Measurements from ENCODE around the gene UGGT2. TPM values are rescaled to one million over a fixed set of nuclear protein-coding genes. Genes with fewer than 3 reads are reported as not detected.

UGGT2 gene
- total RNA-seq, 4 donors from 2014 or later: 17.5 to 29.9 (median 25.2) TPM

- Histone ChIP-seq H3K9me3 (no peaks in the 10 kb centered on the region), H3K36me3 (no peaks in the 10 kb centered on the region), H3K4me3 (no peak overlapping the region), H3K4me1 (no peaks in the 10 kb centered on the region), H3K27me3 (no peaks in the 10 kb centered on the region), H3K27ac (no peak overlapping the region)
- DNase-seq: no peak
- no peak for TF ChIP-seq CTCF (IDR thresholded peaks at IDR 0.05)
- TF ChIP-seq POLR2A (IDR thresholded peaks at IDR 0.05): no peak
Measured at GRCh38 chr13:95921485-95921884, 131.7 kb downstream of the UGGT2 start.

GRCh38 chr13:95920485-95920884, 132.7 kb downstream of the UGGT2 start:
- Histone ChIP-seq H3K4me3 (no peak overlapping the region), H3K36me3 (no peaks in the 10 kb centered on the region), H3K9me3 (no peaks in the 10 kb centered on the region), H3K27ac (no peak overlapping the region), H3K27me3 (no peaks in the 10 kb centered on the region), H3K4me1 (no peaks in the 10 kb centered on the region)
- no peak for DNase-seq
- TF ChIP-seq POLR2A (IDR thresholded peaks at IDR 0.05) (no peak), CTCF (IDR thresholded peaks at IDR 0.05) (no peak)

GRCh38 chr13:95918860-95919259, 134.3 kb downstream of the UGGT2 start:
- TF ChIP-seq CTCF (IDR thresholded peaks at IDR 0.05) (no peak), POLR2A (IDR thresholded peaks at IDR 0.05) (no peak)
- DNase-seq: no peak
- Histone ChIP-seq H3K9me3 (no peaks in the 10 kb centered on the region), H3K27me3 (no peaks in the 10 kb centered on the region), H3K4me3 (no peak overlapping the region), H3K27ac (no peak overlapping the region), H3K4me1 (no peaks in the 10 kb centered on the region), H3K36me3 (no peaks in the 10 kb centered on the region)

- no peak for DNase-seq
Measured at GRCh38 chr13:95914991-95915501, 138.2 kb downstream of the UGGT2 start.

DNA sequence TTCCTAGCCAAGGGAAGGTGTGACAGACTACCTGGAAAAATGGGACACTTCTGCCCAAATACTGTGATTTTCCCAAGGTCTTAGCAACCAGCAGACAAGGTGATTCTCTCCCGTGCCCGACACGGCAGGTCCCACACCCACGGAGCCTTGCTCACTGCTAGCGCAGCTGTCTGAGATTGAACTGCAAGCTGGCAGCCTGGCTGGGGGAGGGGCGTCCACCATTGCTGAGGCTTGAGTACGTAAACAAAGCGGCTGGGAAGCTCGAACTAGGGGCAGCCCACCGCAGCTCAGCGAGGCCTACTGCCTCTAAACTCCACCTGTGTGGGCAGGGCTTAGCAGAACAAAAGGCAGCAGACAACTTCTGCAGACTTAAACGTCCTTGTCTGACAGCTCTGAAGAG, 146.2 kb downstream of the UGGT2 start:
- Histone ChIP-seq H3K4me3 (no peak overlapping the region), H3K36me3 (no peaks in the 10 kb centered on the region), H3K4me1 (no peaks in the 10 kb centered on the region), H3K27me3 (no peaks in the 10 kb centered on the region), H3K27ac (no peak overlapping the region), H3K9me3 (no peaks in the 10 kb centered on the region)
- no peak for DNase-seq
- TF ChIP-seq CTCF (IDR thresholded peaks at IDR 0.05): no peak
- TF ChIP-seq POLR2A (IDR thresholded peaks at IDR 0.05): no peak

More at GRCh38 chr13:95914991-95915501, 138.2 kb downstream of the UGGT2 start:
- Histone ChIP-seq H3K36me3 (no peaks in the 10 kb centered on the region), H3K4me1 (no peaks in the 10 kb centered on the region), H3K9me3 (no peaks in the 10 kb centered on the region), H3K4me3 (no peak overlapping the region), H3K27ac (no peak overlapping the region), H3K27me3 (no peaks in the 10 kb centered on the region)
- TF ChIP-seq POLR2A (IDR thresholded peaks at IDR 0.05) (no peak), CTCF (IDR thresholded peaks at IDR 0.05) (no peak)

- H3K4me1 ChIP-seq: no peaks in the 10 kb centered on the region
- no peaks in the 10 kb centered on the region for H3K9me3 ChIP-seq
- DNase-seq: no peak
- TF ChIP-seq CTCF (IDR thresholded peaks at IDR 0.05) (no peak), POLR2A (IDR thresholded peaks at IDR 0.05) (no peak)
- no peaks in the 10 kb centered on the region for H3K36me3 ChIP-seq
- H3K27me3 ChIP-seq: no peaks in the 10 kb centered on the region
- no peak overlapping the region for H3K4me3 ChIP-seq
- H3K27ac ChIP-seq: no peak overlapping the region
Measured at GRCh38 chr13:95903569-95903968, 149.6 kb downstream of the UGGT2 start.

All from Peyer's patch (tissue), 4 donors.